B cell (primary cell): ENCODE data around the gene HACD2. TPM values are rescaled to one million over a fixed set of nuclear protein-coding genes. Genes with fewer than 3 reads are reported as not detected.

Experiments used
- ATAC-seq: fragments of 200-7000 bp; cut with Tn5 transposase; one replicate; pipeline ENCODE4 v1.10.0; 2021; ENCODE audit warnings: low read depth, mild to moderate bottlenecking, moderate number of reproducible peaks, moderate library complexity
- CTCF ChIA-PET: fragments of 350-600 bp; sonication (Branson Sonifier 250); formaldehyde crosslinking; loops from one replicate; lab custom pipeline; 2021; ENCODE audit warnings: antibody characterized with exemption, inconsistent platforms; lab: Charles Lee
- POLR2A ChIA-PET: fragments of 350-600 bp; sonication (Branson Sonifier 250); formaldehyde crosslinking; loops from one replicate; lab custom pipeline; 2021; ENCODE audit warnings: antibody characterized with exemption; lab: Charles Lee
- DNase-seq: peaks from one replicate; pipeline ENCODE4 v3.0.0; 2013
- H2AFZ ChIP-seq: 2 replicates; pipeline ENCODE4 v1.6.1; 2012; ENCODE audit warnings: mild to moderate bottlenecking, low read depth, low read length; ENCODE audit not compliant: insufficient read depth, poor library complexity, severe bottlenecking
- H3K27ac ChIP-seq, 2 donors: 1 replicate in 1 of 2; 2 replicates in 1 of 2; pipeline ENCODE4 v1.5.1; 2012 to 2013; ENCODE audit warnings: low read length in 2 of 2, mild to moderate bottlenecking in 2 of 2, moderate library complexity in 1 of 2
- H3K27me3 ChIP-seq, 4 experiments: fragments of 200-600 bp in 1 of 4; sonication (generic) in 1 of 4; replicated peaks in 1 of 4; 1 replicate in 2 of 4; 2 replicates in 2 of 4; pipeline versions ENCODE4 v1.6.1 to v1.7.0; 2013 to 2016; ENCODE audit warnings: low read length in 3 of 4, mild to moderate bottlenecking in 2 of 4, mixed read lengths in 1 of 4, moderate library complexity in 1 of 4; ENCODE audit not compliant: insufficient read depth in 4 of 4, control insufficient read depth in 3 of 4; ENCODE audit errors: control extremely low read depth in 1 of 4
- H3K36me3 ChIP-seq, 2 experiments: replicated peaks in 1 of 2; 1 replicate in 1 of 2; 2 replicates in 1 of 2; pipeline versions ENCODE4 v1.6.1 to v1.7.1; 2013; ENCODE audit warnings: low read length in 1 of 2; ENCODE audit not compliant: insufficient read depth in 2 of 2, control insufficient read depth in 1 of 2; ENCODE audit errors: control extremely low read depth in 1 of 2, extremely low read depth in 1 of 2
- H3K4me1 ChIP-seq, 2 donors: fragments of 200-600 bp in 1 of 2; sonication (generic) in 1 of 2; 1 replicate in 1 of 2; 2 replicates in 1 of 2; pipeline versions ENCODE4 v1.5.1 to v1.6.1; 2013 to 2017; ENCODE audit warnings: low read length in 2 of 2; ENCODE audit not compliant: control insufficient read depth in 2 of 2, insufficient read depth in 2 of 2
- H3K4me2 ChIP-seq: replicated peaks from 2 replicates; pipeline ENCODE3; 2012; ENCODE audit warnings: mild to moderate bottlenecking, low read depth, low read length; ENCODE audit not compliant: poor library complexity, severe bottlenecking
- H3K4me3 ChIP-seq, 5 experiments: fragments of 200-600 bp in 1 of 5; sonication (generic) in 1 of 5; 1 replicate in 3 of 5; 2 replicates in 2 of 5; pipeline versions ENCODE4 v1.5.1 to v1.7.0; 2011 to 2016; ENCODE audit warnings: low read length in 4 of 5, mild to moderate bottlenecking in 4 of 5, low read depth in 2 of 5, control low read depth in 1 of 5, moderate library complexity in 1 of 5; ENCODE audit not compliant: insufficient read depth in 1 of 5; ENCODE audit errors: control extremely low read depth in 1 of 5, extremely low read depth in 1 of 5
- H3K79me2 ChIP-seq: fragments of 200-600 bp; sonication (generic); one replicate; pipeline ENCODE4 v1.6.0; 2016; ENCODE audit warnings: low read length; ENCODE audit not compliant: control insufficient read depth, insufficient read depth
- H3K9ac ChIP-seq: fragments of 200-600 bp; sonication (generic); 2 replicates; pipeline ENCODE4 v1.6.1; 2017; ENCODE audit warnings: mild to moderate bottlenecking, low read length, moderate library complexity
- H3K9me3 ChIP-seq, 3 donors: one replicate each; pipeline versions ENCODE4 v1.6.1 to v1.7.1; 2013; ENCODE audit warnings: low read length in 2 of 3; ENCODE audit not compliant: control insufficient read depth in 2 of 3, insufficient read depth in 1 of 3; ENCODE audit errors: control extremely low read depth in 1 of 3
- H4K20me1 ChIP-seq: 2 replicates; pipeline ENCODE4 v1.6.0; 2012; ENCODE audit warnings: mild to moderate bottlenecking, low read length; ENCODE audit not compliant: insufficient read depth, control insufficient read depth, poor library complexity, severe bottlenecking
- H3K27ac Mint-ChIP-seq: one replicate; pipeline ENCODE4 v1.8.0; 2021; ENCODE audit warnings: mixed read lengths
- H3K27me3 Mint-ChIP-seq: one replicate; pipeline ENCODE4 v1.8.0; 2021; ENCODE audit warnings: mixed read lengths
- H3K4me1 Mint-ChIP-seq: one replicate; pipeline ENCODE4 v1.8.0; 2021; ENCODE audit warnings: mixed read lengths
- H3K4me3 Mint-ChIP-seq: one replicate; pipeline ENCODE4 v1.8.0; 2021; ENCODE audit warnings: mixed read lengths
- H3K9me3 Mint-ChIP-seq: one replicate; pipeline ENCODE4 v1.8.0; 2022; ENCODE audit warnings: mixed read lengths; ENCODE audit not compliant: insufficient read depth
- CTCF ChIP-seq: fragments of 200-600 bp; IDR thresholded peaks from one replicate; pipeline ENCODE4 v1.8.0; 2022; ENCODE audit warnings: antibody characterized with exemption, mild to moderate bottlenecking
- EZH2 ChIP-seq: IDR thresholded peaks from 2 replicates; pipeline ENCODE4 v1.6.1; 2012; ENCODE audit warnings: borderline replicate concordance, low read depth, mild to moderate bottlenecking, moderate library complexity, low read length; ENCODE audit not compliant: insufficient read depth, poor library complexity, severe bottlenecking
- WGBS: methylation state at CpG from one replicate; pipeline ENCODE4 v1.1.5; 2013; ENCODE audit warnings: missing lambda C conversion rate; ENCODE audit not compliant: insufficient coverage; 5-methylcytosine and 5-hydroxymethylcytosine counted together
- intact Hi-C: fragments of 100-400 bp; cut with micrococcal nuclease; formaldehyde crosslinking; loops from one replicate; pipeline ENCODE4 v1.10.0; 2022
- polyA plus RNA-seq: library from polyadenylated mRNA; depleted of rRNA; stranded (reverse); fragments of >200 nt; gene quantifications from 2 replicates; pipeline ENCODE4 v1.2.3, GENCODE V29; 2012
- total RNA-seq, 2 donors: library from RNA; stranded (reverse); fragments of 120-200 nt in 1 of 2; gene quantifications; 1 replicate in 1 of 2; 2 replicates in 1 of 2; pipeline versions ENCODE4 v1.2.3 to v1.2.4, GENCODE V29; 2013 to 2022

HACD2 gene
- total and polyA plus RNA-seq, 2 donors (not counting 1 experiment from before 2014, with no cell fraction given): 14.5 to 30.7 TPM

GRCh38 chr3:123576122-123576521 is 8.7 kb downstream of the HACD2 start:
- H3K9me3 Mint-ChIP-seq: no peaks in the 10 kb centered on the region
- DNase-seq: peak; percentile 62
- peak overlapping the region; percentile 59 for H3K4me2 ChIP-seq

GRCh38 chr3:123571973-123572365 is 12.9 kb downstream of the HACD2 start:
- H3K4me2 ChIP-seq: no peak overlapping the region
- peaks cover 24 to 29% of the 10 kb centered on the region in 2 donors for H3K4me1 ChIP-seq
- no peak overlapping the region for H3K4me3 Mint-ChIP-seq
- DNase-seq (no peak), ATAC-seq (no peak)
- peaks cover 38% of the 10 kb centered on the region for H3K79me2 ChIP-seq
- H3K9me3 Mint-ChIP-seq: no peaks in the 10 kb centered on the region
- H3K27ac Mint-ChIP-seq: no peak overlapping the region
- ChIA-PET POLR2A (no interaction called here), CTCF (interaction anchor here (0.8 to 3.8 kb wide), 2 partner anchors 10 to 12 kb away, joined by 3 to 31 read pairs; no protein-coding TSS in a partner anchor)
- H3K27me3 ChIP-seq: no peaks in the 10 kb centered on the region
- intact Hi-C loops: no loop called here
- peaks cover 5% of the 10 kb centered on the region for H4K20me1 ChIP-seq
- no peak overlapping the region for H2AFZ ChIP-seq
- no CpG with 5 or more reads among the region's 2 CpGs for WGBS
- peaks cover 39% of the 10 kb centered on the region for H3K4me1 Mint-ChIP-seq
- H3K4me3 ChIP-seq: no peak overlapping the region
- no peaks in the 10 kb centered on the region for H3K9me3 ChIP-seq
- TF ChIP-seq CTCF (no peak), EZH2 (no peak)
- no peak overlapping the region for H3K9ac ChIP-seq
- H3K27me3 Mint-ChIP-seq: no peaks in the 10 kb centered on the region
- H3K36me3 ChIP-seq: peaks cover 0 to 9% of the 10 kb centered on the region in 2 experiments
- no peak overlapping the region for H3K27ac ChIP-seq

More at GRCh38 chr3:123576122-123576521, 8.7 kb downstream of the HACD2 start:
- Mint-ChIP-seq H3K4me1 (peaks cover 48% of the 10 kb centered on the region), H3K4me3 (peak overlapping the region; percentile 19), H3K27me3 (no peaks in the 10 kb centered on the region), H3K27ac (peak overlapping the region; percentile 60)
- Histone ChIP-seq H3K27ac (peak overlapping the region in 1 of 2 donors; percentile 66), H3K9ac (peak overlapping the region; percentile 37), H2AFZ (peak overlapping the region; percentile 19), H3K9me3 (no peaks in the 10 kb centered on the region), H3K36me3 (peaks cover 8 to 18% of the 10 kb centered on the region in 2 experiments), H3K79me2 (peaks cover 19% of the 10 kb centered on the region), H4K20me1 (no peaks in the 10 kb centered on the region), H3K4me3 (peak overlapping the region in 1 of 5 experiments; percentile 8), H3K27me3 (no peaks in the 10 kb centered on the region), H3K4me1 (peaks cover 25 to 28% of the 10 kb centered on the region in 2 donors)
- POLR2A ChIA-PET: no interaction called here
- CTCF ChIA-PET: interaction anchor here (2.8 kb wide), 1 partner anchor 16 kb away, joined by 25 read pairs; no protein-coding TSS in a partner anchor
- no peak for TF ChIP-seq EZH2
- TF ChIP-seq CTCF: no peak
- ATAC-seq: peak; percentile 81
- WGBS: no CpG with 5 or more reads among the region's 3 CpGs
- intact Hi-C loops: no loop called here
